BLaER1 treated with 17β-estradiol and CSF1 and Interleukin-3, amounts not matched to agents 10 nM and 100 nM (cell line): ENCODE measurements around the gene FAM177A1.
"Not testable (repeated sequence)": the region's sequence is repeated elsewhere in the genome, so short reads cannot be mapped to it uniquely, and the experiment has no call there.

ENCODE experiments used
- H3K27ac ChIP-seq, 11 experiments: shearing (Covaris generic); formaldehyde crosslinking; 2 replicates each; pipeline ENCODE4 v1.8.1; 2022
- H3K27me3 ChIP-seq, 11 experiments: shearing (Covaris generic); formaldehyde crosslinking; 2 replicates each; pipeline ENCODE4 v1.8.1; 2022
- H3K36me3 ChIP-seq, 11 experiments: shearing (Covaris generic); formaldehyde crosslinking; 2 replicates each; pipeline ENCODE4 v1.8.1; 2022
- H3K4me1 ChIP-seq, 10 experiments: shearing (Covaris generic); formaldehyde crosslinking; 2 replicates each; pipeline ENCODE4 v1.8.1; 2022
- H3K4me2 ChIP-seq, 11 experiments: shearing (Covaris generic); formaldehyde crosslinking; 2 replicates each; pipeline ENCODE4 v1.8.1; 2022
- H3K4me3 ChIP-seq, 10 experiments: shearing (Covaris generic); formaldehyde crosslinking; 2 replicates each; pipeline ENCODE4 v1.8.1; 2022
- H3K9ac ChIP-seq, 11 experiments: shearing (Covaris generic); formaldehyde crosslinking; 2 replicates each; pipeline ENCODE4 v1.8.1; 2022
- H3K9me3 ChIP-seq, 11 experiments: shearing (Covaris generic); formaldehyde crosslinking; replicated peaks in 1 of 11; 2 replicates each; pipeline ENCODE4 v1.8.1; 2022
- H4K20me1 ChIP-seq, 11 experiments: shearing (Covaris generic); formaldehyde crosslinking; 2 replicates each; pipeline ENCODE4 v1.8.1; 2022
- Cebpa-rat ChIP-seq, 11 experiments: shearing (Covaris generic); IDR thresholded peaks; 2 replicates each; pipeline ENCODE4 v1.8.1; 2022

FAM177A1 gene

DNA sequence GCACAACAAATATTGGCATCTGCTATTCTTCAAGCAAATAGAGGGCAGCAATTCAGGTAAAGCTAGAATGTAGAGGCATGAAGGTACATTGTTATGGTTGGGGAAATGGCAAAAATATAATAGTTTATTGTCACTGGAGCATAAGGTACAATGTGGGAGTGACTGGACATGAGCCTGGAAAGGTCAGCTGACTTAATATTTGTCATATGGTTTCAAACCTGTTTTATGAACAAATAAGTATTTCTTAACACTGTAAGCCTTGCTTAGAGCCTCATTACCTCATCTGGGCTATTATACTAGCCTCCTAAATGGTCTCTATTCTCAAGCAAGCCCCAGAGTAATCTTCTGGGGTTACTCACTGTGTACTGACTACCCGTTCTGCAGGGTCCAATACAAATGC lies 33.7 kb downstream of the FAM177A1 start:
- Histone ChIP-seq H3K27ac (no peak overlapping the region), H3K9me3 (no peaks in the 10 kb centered on the region), H3K4me3 (no peak overlapping the region), H3K36me3 (peaks cover 37 to 86% (median 58%) of the 10 kb centered on the region in 11 experiments), H3K9ac (no peak overlapping the region), H3K4me2 (no peak overlapping the region), H3K4me1 (no peaks in the 10 kb centered on the region), H4K20me1 (no peaks in the 10 kb centered on the region), H3K27me3 (no peaks in the 10 kb centered on the region)
- no peak for TF ChIP-seq Cebpa-rat (IDR thresholded peaks at IDR 0.05)

GRCh38 chr14:35083530-35084150 lies 37.6 kb downstream of the FAM177A1 start:
- Histone ChIP-seq H3K36me3 (peaks cover 72 to 100% (median 86%) of the 10 kb centered on the region in 11 experiments), H3K4me3 (no peak overlapping the region), H3K27ac (no peak overlapping the region), H4K20me1 (no peaks in the 10 kb centered on the region), H3K27me3 (no peaks in the 10 kb centered on the region), H3K4me2 (no peak overlapping the region), H3K9me3 (no peaks in the 10 kb centered on the region), H3K4me1 (no peaks in the 10 kb centered on the region), H3K9ac (no peak overlapping the region)
- TF ChIP-seq Cebpa-rat (IDR thresholded peaks at IDR 0.05), result no peak

- no peak overlapping the region for H3K9ac ChIP-seq
Measured at GRCh38 chr14:35085441-35085840, 39.4 kb downstream of the FAM177A1 start.

DNA sequence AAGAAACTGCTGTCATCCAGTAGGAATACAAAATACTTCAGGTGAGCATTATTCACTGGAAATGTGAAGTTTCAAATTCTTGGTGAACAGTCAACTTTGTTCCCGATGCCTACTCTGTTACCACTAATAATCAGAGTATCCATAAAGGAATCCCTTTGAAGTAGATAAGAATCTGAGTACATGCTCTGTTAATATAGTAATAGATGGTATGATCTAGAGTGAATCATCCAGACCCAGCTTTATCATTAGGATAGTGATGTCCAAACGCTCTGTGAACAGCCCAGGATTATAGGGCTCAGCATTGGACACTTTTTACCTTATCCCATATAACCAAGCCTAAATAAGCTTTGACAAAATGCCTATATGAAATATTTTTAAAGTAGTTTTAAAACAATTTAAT lies 42.4 kb downstream of the FAM177A1 start:
- Histone ChIP-seq H4K20me1 (no peaks in the 10 kb centered on the region), H3K9me3 (peaks cover 0 to 12% (median 3%) of the 10 kb centered on the region in 11 experiments; a peak in 2 of 22 replicates), H3K4me1 (no peaks in the 10 kb centered on the region), H3K36me3 (peaks cover 96 to 100% (median 100%) of the 10 kb centered on the region in 11 experiments), H3K4me2 (no peak overlapping the region), H3K27me3 (no peaks in the 10 kb centered on the region), H3K9ac (no peak overlapping the region), H3K4me3 (no peak overlapping the region), H3K27ac (no peak overlapping the region)
- no peak for TF ChIP-seq Cebpa-rat (IDR thresholded peaks at IDR 0.05)

More at GRCh38 chr14:35085441-35085840, 39.4 kb downstream of the FAM177A1 start:
- H3K4me1 ChIP-seq, result no peaks in the 10 kb centered on the region
- H3K4me3 ChIP-seq, result no peak overlapping the region
- H3K27me3 ChIP-seq, result no peaks in the 10 kb centered on the region
- no peaks in the 10 kb centered on the region for H3K9me3 ChIP-seq
- peaks cover 82 to 100% (median 91%) of the 10 kb centered on the region in 11 experiments for H3K36me3 ChIP-seq
- H4K20me1 ChIP-seq, result no peaks in the 10 kb centered on the region
- no peak overlapping the region for H3K27ac ChIP-seq
- TF ChIP-seq Cebpa-rat (IDR thresholded peaks at IDR 0.05), result no peak
- H3K4me2 ChIP-seq, result no peak overlapping the region

- Histone ChIP-seq H3K9me3 (peaks cover 0 to 12% (median 3%) of the 10 kb centered on the region in 11 experiments; a peak in 2 of 22 replicates), H3K36me3 (peaks cover 91 to 99% (median 95%) of the 10 kb centered on the region in 11 experiments)
- H3K4me1 ChIP-seq, H3K4me3 ChIP-seq, H3K9ac ChIP-seq, H3K4me2 ChIP-seq, H4K20me1 ChIP-seq, H3K27ac ChIP-seq, H3K27me3 ChIP-seq: not testable (repeated sequence)
Measured at GRCh38 chr14:35094645-35095044, 48.6 kb downstream of the FAM177A1 start.

DNA sequence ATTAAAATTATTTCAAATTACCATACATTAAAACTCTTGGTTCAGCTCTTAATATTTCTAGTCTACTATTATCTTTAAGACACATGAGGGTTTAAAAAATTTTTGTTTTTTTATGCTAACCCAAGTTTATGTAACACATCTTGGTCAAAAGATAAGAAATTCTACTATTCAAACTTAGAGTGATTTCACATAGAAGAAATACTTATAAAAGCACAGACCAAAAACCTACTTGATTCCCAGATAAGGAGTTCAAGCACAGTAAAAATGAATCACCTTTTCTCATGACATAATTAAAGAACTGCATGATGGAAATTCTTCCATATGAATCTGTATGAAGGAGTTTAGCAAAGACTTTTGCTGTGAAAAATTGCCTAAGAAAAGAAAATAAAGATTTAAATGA lies 61.8 kb downstream of the FAM177A1 start:
- Histone ChIP-seq H3K36me3 (peaks cover 94 to 100% (median 99%) of the 10 kb centered on the region in 11 experiments), H4K20me1 (no peaks in the 10 kb centered on the region; a peak in 2 of 22 replicates), H3K4me1 (no peaks in the 10 kb centered on the region), H3K4me3 (no peak overlapping the region), H3K4me2 (no peak overlapping the region), H3K9me3 (peaks cover 14 to 17% (median 17%) of the 10 kb centered on the region in 11 experiments), H3K27me3 (no peaks in the 10 kb centered on the region), H3K9ac (no peak overlapping the region), H3K27ac (no peak overlapping the region)
- TF ChIP-seq Cebpa-rat (IDR thresholded peaks at IDR 0.05), result no peak

- Histone ChIP-seq H3K27ac (no peak overlapping the region), H3K4me2 (no peak overlapping the region), H3K4me3 (peak overlapping the region in 1 of 10 experiments; percentile 16; a peak in 2 of 20 replicates), H3K36me3 (peaks cover 88 to 100% (median 96%) of the 10 kb centered on the region in 11 experiments), H3K4me1 (peaks cover 0 to 10% (median 0%) of the 10 kb centered on the region in 10 experiments; a peak in 1 of 20 replicates), H4K20me1 (peaks cover 0 to 16% (median 10%) of the 10 kb centered on the region in 11 experiments; a peak in 9 of 22 replicates), H3K27me3 (no peaks in the 10 kb centered on the region), H3K9me3 (peaks cover 24 to 43% (median 35%) of the 10 kb centered on the region in 11 experiments), H3K9ac (no peak overlapping the region)
- no peak for TF ChIP-seq Cebpa-rat (IDR thresholded peaks at IDR 0.05)
Measured at GRCh38 chr14:35112641-35113040, 66.6 kb downstream of the FAM177A1 start.

DNA sequence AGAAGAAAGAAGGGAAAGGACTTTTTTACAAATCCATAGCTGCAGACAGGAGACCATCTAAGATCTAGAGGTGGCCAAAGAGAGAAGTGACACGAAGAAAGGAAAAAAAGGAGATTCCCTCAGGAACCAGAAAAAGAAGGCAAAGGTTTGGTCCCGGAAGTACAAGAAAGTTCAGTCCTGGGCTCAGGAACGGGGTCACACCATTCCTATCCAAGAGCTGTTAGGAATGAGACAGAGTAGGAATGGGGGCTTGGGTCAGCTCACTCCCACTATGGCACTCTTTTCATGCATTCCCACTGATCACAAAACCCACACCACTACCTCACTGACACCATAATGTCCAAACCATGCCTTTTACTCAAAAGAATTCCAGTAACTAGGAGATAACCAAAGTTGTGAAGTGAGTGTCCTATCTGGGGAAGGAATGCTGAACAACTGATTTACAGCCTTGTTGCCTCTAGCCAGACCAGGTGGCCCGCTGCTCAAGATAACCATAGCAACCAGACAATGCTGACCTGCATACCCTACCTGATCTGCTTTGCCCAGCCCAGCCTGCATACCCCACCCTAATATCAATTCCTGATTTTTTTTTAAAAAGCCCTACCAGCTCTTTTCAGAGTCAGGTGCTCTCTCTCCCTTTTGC lies 67.4 kb downstream of the FAM177A1 start:
- TF ChIP-seq Cebpa-rat (IDR thresholded peaks at IDR 0.05), result no peak
- no peak overlapping the region for H3K4me3 ChIP-seq
- H3K27ac ChIP-seq, result no peak overlapping the region
- H3K9me3 ChIP-seq, result peaks cover 24 to 43% (median 35%) of the 10 kb centered on the region in 11 experiments
- H3K9ac ChIP-seq, result no peak overlapping the region
- H4K20me1 ChIP-seq, result peaks cover 0 to 22% (median 10%) of the 10 kb centered on the region in 11 experiments; a peak in 9 of 22 replicates
- H3K4me1 ChIP-seq, result peaks cover 0 to 18% (median 0%) of the 10 kb centered on the region in 10 experiments; a peak in 4 of 20 replicates
- peaks cover 81 to 100% (median 90%) of the 10 kb centered on the region in 11 experiments for H3K36me3 ChIP-seq
- no peak overlapping the region for H3K4me2 ChIP-seq
- no peaks in the 10 kb centered on the region for H3K27me3 ChIP-seq

DNA sequence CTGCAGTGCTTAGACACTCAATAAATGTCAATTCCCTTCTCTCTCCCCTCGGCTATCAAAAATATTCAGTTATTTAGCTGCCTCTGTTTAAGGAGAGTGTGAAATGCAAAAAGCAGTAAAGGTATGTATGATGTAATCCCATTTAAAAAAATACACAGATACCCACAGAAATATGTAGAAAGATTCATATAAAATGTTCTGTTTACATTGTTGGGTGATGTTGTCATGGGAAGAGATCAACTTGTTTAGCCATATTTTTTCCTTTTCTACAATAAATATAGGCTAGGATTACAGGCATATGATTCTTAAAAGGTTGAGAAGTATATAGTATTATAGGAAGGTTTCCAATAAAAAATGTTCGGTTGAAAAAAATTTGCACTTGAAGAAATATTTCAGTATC lies 68.0 kb downstream of the FAM177A1 start:
- H3K4me3 ChIP-seq, result no peak overlapping the region
- H3K27me3 ChIP-seq, result no peaks in the 10 kb centered on the region
- peaks cover 0 to 24% (median 5%) of the 10 kb centered on the region in 10 experiments; a peak in 7 of 20 replicates for H3K4me1 ChIP-seq
- H3K36me3 ChIP-seq, result peaks cover 79 to 100% (median 88%) of the 10 kb centered on the region in 11 experiments
- H4K20me1 ChIP-seq, result peaks cover 0 to 26% (median 10%) of the 10 kb centered on the region in 11 experiments; a peak in 9 of 22 replicates
- H3K4me2 ChIP-seq, result no peak overlapping the region
- no peak overlapping the region for H3K27ac ChIP-seq
- H3K9me3 ChIP-seq, result peaks cover 24 to 43% (median 35%) of the 10 kb centered on the region in 11 experiments
- TF ChIP-seq Cebpa-rat (IDR thresholded peaks at IDR 0.05), result no peak
- no peak overlapping the region for H3K9ac ChIP-seq
